ENCODE data around the gene SARDH.

DNA sequence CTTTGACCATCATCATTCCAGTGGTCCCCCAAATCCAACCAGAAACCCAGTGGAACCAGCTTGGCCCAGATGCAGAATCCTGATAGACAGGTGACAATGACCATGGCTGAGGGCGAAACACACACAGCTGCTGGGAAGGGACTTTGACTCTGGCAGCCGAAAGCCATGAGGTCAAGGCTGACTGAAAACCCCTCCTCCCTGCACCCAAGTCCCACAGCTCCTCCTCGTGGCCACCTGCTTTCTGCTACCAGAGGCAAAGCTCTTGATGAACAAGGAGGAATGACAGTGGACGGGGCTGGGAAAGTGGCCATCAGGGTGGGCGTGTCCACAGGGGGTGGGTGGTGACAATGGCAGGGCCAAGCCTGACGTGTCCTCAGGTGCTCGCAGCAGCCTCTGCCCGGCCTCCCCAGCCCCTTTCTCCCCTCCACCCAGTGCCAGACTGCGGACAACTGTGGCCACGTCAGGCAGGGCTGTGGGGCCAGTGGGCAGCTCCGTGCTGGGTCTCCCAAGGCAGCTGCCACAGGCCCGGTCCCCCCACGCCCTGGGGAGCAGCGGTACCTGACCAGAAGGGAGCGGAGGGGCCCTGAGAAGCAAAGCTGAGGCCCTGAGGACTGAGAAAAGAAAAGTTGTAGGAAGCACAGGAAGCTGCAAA is 30.8 kb upstream of the SARDH start:
- TF ChIP-seq CTCF (IDR thresholded peaks at IDR 0.05; ENCODE audit: low read length) = peak; percentile 32
- TF ChIP-seq EZH2phosphoT487 (IDR thresholded peaks at IDR 0.05; ENCODE audit: low read length) = no peak
